GM12891 (cell line): ENCODE measurements around the gene COLEC12.

Source experiments
- POLR2A ChIP-seq: IDR thresholded peaks from 2 replicates; pipeline ENCODE4 v1.6.1; 2011; ENCODE audit warnings: low read depth, low read length, control low read depth
- POLR2AphosphoS5 ChIP-seq: IDR thresholded peaks from 2 replicates; pipeline ENCODE4 v1.6.1; 2011; ENCODE audit warnings: low read depth, low read length, control low read depth
- TAF1 ChIP-seq: IDR thresholded peaks from 2 replicates; pipeline ENCODE4 v1.6.1; 2011; ENCODE audit warnings: low read depth, low read length, control low read depth

DNA sequence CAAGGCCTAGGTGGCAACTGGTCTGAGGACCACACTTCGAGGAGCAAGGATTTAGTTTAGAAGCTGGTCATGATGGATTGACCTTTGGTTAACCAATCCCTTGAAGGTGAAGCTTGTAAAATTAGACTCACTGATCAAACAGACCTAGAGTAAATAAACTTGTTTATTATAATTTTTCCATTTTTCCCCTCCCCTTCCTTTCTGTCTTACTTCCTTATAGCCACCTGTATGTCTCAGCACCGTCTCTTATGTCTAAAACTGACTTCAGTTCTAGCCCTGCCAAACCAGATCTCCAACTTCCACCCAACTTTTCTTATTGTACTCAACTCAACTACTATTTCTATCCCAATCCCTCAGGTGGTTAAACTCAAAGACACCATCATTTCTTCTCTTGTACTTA, 139.8 kb downstream of the COLEC12 start:
- TF ChIP-seq POLR2AphosphoS5 (no peak), TAF1 (no peak), POLR2A (no peak)
